GM19468 (cell line): ENCODE measurements around the gene CLIC2.

Source experiments
- ATAC-seq: cut with Tn5 transposase; IDR thresholded peaks from one replicate; pipeline ENCODE4 v1.9.1; 2021; ENCODE audit warnings: mild to moderate bottlenecking, moderate library complexity, moderate number of reproducible peaks; ENCODE audit not compliant: unreplicated experiment; ENCODE audit errors: extremely low read depth

Gene CLIC2

DNA sequence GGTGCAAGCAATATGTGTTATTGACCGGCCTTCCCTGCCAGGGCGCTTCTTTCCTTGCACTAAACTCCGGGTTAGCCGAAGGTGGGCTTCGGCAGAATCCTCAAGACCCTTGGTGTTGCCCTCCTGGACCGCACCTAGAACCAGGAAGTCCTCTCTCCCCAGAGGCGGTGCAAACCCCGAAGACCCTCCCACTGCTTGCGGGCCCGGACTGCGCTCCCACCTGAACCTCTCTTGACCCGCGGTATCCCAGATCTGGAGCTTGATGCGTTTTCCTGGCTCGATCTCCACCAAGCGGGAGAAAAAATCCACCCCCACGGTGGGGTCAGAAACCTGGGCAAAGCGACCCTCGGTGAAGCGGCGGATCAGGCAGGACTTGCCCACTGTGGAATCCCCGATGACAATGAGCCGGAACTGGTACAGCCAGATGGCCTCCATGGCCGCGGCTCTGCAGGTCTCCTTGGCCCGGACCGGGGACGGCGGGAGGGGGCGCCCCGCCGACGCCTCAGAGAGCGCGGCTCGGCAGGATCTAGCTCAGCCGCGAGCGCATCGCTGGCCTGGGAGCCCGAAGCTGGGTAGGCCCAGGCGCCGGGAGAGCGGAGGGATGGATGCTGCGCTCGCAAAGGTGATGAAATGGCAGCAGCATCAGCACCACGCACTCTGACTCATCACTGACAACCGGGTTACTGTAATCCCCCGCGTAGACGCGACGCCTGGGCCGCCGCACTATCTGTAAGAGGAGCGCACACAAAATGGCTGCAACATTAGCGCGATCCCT lies 70.4 kb downstream of the CLIC2 start, which contains the start of gene RAB39B:
Gene RAB39B, minus strand, starts transcription at position 638 of the 775 bp plus-strand sequence. Its CDS starts 203 bp downstream, at position 435.
- ATAC-seq: peak; percentile 83

DNA sequence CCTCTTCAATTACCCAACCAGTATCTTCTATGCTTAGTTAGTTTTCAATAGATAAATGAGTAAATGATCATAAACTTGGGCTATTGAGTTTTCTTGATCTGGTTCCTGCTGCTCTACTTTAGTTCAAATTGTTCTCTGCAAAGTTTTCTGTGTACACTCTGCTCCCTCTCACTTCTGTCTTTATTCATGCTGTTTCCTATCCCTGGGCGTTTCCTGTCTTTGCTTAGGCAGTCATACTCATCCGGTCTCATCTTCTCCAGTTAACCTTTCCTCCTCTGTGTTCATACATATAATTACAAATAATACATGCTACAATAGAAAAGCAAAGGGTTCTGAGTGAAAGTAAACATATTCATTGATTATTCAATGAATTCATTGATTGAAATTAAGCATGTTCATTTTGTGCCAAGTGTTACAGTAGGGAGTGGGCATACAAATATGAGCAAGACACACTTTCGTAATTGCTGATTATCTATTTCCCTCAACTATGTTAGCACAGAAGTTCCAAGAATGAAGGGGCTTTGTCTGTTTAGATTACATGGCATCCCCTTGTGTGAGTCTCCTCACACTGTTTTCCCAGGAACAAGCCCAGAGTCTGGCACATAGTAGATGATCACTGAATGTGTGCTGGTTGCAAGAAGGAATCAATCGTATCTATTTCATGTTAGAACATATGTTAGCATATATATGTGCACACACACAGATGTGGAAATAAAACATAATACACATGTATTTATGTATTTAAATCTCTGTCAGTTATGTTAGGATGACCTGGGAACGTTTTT lies 71.3 kb downstream of the CLIC2 start:
- ATAC-seq: no peak

DNA sequence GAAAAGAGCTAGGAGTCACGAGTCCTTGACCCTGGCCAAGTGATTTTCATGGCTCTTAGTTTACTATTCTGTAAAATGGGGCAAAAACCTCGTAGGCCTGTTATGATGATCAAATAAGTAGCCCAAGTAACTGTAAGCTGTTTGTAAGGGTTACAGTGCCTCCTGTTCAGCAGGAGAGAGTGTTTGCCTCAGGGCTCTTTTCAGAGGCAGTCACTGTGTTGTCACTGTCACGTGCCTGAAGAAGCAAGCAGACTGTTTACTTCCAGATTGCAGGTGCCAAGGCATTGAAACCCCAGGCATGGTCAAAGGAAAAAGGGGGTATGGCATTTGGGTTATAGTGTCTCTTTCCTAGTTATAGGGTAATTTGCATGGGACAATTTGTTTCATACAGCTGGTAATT lies 74.7 kb downstream of the CLIC2 start:
- no peak for ATAC-seq

DNA sequence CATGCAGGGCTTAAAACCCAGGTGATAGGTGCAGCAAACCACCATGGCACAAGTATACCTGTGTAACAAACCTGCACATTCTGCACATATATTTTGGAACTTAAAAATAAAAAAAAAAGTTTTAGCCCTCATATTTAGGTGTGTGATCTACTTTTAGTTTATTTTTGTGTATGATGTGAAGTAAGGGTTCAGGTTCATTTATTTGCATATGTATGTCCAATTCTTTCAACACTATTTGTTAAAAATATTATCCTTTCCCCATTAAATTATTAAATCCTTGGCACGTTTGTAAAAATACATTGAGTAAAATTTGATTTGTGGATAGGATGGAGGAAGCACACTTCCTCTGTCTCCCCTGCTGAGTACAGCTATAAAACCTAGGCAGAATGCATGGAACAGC lies 83.0 kb downstream of the CLIC2 start:
- no peak for ATAC-seq

DNA sequence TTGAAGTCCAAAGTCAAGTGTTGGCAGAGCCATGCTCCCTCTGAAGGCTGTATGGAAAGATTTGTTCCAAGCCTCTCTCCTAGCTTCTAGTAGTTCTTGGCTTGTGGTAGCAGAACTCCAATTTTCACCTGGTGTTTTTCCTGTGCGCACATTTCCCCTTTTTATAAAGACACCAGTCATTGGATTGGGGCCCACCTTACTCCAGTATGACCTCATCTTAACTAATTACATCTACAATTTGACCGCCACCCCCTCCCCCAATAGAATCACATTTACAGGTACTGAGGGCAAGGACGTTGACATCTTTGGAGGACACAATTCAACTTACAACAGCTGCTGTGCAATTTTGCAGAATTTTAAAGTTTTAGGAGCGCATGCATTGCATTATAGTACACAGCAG lies 86.9 kb downstream of the CLIC2 start:
- ATAC-seq: no peak

DNA sequence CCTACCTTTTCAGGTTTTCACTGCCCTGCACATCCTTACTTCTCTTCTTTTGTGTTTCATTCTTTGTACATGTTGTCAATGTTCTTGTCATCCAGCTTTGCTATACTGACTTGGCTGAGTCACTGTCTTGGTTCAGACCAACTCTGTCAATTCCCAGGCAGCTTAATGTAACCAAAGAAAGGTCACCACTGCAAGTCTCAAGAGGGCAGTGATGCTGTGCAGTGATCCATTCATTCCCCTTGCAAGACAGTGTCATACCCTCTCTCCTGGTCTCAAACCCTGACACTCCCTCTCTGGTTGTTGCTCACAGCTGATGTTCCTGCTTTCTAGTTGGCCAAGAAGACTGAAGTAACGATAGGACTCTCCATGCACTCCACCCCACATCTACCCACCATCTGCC lies 87.7 kb downstream of the CLIC2 start:
- no peak for ATAC-seq

DNA sequence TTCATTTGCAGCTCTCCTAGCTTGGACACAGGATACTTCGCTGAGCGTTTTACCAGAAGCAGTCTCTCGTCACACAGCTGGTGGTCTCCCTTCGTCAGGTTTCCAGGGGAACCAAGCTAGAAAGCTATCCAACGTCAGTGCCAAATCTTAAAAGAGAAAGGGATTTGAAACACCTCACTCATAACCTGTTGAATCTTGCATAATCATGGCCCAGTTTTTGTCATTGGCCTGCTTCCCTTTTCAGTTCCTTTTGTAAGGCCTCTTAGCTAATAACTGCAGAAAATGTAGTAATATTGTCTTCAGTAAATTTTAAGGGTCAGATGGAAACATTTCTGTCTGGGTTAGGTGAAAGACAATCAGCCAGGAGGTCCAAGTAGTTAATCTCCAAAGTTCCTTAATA lies 92.1 kb downstream of the CLIC2 start:
- ATAC-seq: no peak

DNA sequence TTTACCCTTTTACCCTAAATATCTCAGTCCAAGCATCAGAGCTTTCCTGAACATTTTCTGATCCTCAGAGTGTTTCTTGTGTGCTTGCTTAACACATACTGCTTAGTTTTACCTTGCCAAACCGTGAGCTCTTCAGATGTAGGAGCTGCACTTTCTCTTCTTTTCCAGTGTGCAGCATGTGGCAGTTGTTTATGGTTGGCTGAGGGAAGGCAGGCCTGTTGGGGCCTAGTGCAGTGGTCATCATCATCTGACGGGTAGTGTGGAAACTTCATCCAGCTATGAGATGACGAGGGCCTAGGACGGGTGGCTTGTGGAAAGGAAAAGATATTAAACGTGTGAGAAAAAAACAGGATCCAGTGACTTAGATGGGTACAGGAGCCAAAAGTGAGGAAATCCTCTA lies 96.7 kb downstream of the CLIC2 start:
- ATAC-seq: no peak

DNA sequence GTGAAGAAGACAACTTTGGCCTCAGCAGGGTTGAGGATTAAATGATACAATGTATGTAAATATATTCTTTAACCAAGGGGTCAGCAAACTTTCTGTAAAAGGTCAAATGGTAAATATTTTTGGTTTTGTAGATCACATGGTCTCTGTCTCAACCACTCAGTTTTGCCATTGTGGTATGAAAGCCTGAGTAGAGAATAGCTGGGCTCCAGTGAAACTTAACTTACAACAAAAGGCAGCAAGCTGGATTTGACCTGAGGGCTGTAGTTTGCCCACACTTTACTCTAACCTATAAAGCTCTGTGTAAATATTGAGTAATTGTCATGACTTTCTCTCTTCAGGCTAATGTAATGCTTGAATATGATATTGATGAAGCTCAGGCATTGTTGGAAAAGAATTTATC lies 98.5 kb downstream of the CLIC2 start:
- ATAC-seq: no peak

DNA sequence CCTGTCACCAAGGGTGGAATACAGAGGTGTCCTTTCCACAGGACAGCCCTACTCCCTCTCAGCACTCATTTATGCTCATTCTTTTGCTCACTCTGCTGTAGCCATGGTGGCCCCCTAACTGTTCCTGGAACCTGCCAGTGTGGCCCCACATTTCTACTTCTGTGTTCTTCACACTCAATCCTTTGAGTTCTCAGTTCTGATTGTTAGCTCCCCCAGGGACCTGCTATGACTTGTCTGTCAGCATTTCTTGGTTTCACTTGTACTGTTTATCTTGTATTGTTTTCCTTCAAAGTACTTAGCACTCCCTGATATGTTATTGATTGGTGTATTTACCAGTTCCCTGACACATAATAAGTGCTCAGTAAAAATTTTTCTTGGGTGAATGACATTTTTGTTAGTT lies 103.3 kb downstream of the CLIC2 start:
- peak; percentile 59 for ATAC-seq
